IPS-18c (cell line): ENCODE results near the gene GPX8.

Experiments used
- H3K4me3 ChIP-seq: 2 replicates; pipeline ENCODE4 v1.7.0; 2013; ENCODE audit warnings: low read depth, mild to moderate bottlenecking, low read length, moderate library complexity; ENCODE audit not compliant: insufficient read depth
- H3K9me3 ChIP-seq: one replicate; pipeline ENCODE4 v1.6.1; 2013; ENCODE audit warnings: mild to moderate bottlenecking, low read length, moderate library complexity; ENCODE audit not compliant: control insufficient read depth, insufficient read depth

GPX8 gene

GRCh38 chr5:55159763-55160492, at the start of gene GPX8:
GPX8 (plus strand) TSS chr5:55160171; CDS start chr5:55160193, 22 bp downstream.
- H3K9me3 ChIP-seq, result no peaks in the 10 kb centered on the region
- peak within 1 kb of the TSS; percentile 56 for H3K4me3 ChIP-seq

GRCh38 chr5:55110217-55110616, 49.8 kb upstream of the GPX8 start:
- H3K4me3 ChIP-seq, result no peak overlapping the region
- H3K9me3 ChIP-seq, result no peaks in the 10 kb centered on the region

GRCh38 chr5:55113327-55113726, 46.6 kb upstream of the GPX8 start:
- Histone ChIP-seq H3K4me3 (no peak overlapping the region), H3K9me3 (no peaks in the 10 kb centered on the region)

- Histone ChIP-seq H3K4me3 (no peak overlapping the region), H3K9me3 (no peaks in the 10 kb centered on the region)
These were observed 45.9 kb upstream of the GPX8 start for GRCh38 chr5:55114061-55114460.

- Histone ChIP-seq H3K9me3 (no peaks in the 10 kb centered on the region), H3K4me3 (no peak overlapping the region)
These were observed 36.6 kb upstream of the GPX8 start for GRCh38 chr5:55123365-55123764.

GRCh38 chr5:55134053-55134722, 25.8 kb upstream of the GPX8 start:
- H3K4me3 ChIP-seq, result no peak overlapping the region
- H3K9me3 ChIP-seq, result no peaks in the 10 kb centered on the region

- no peak overlapping the region for H3K4me3 ChIP-seq
- H3K9me3 ChIP-seq, result no peaks in the 10 kb centered on the region
These were observed 23.4 kb upstream of the GPX8 start for GRCh38 chr5:55136521-55136920.

- H3K4me3 ChIP-seq, result no peak overlapping the region
- no peaks in the 10 kb centered on the region for H3K9me3 ChIP-seq
These were observed 18.9 kb upstream of the GPX8 start for GRCh38 chr5:55140908-55141665.

GRCh38 chr5:55141945-55142690, 17.9 kb upstream of the GPX8 start:
- H3K4me3 ChIP-seq, result no peak overlapping the region
- no peaks in the 10 kb centered on the region for H3K9me3 ChIP-seq

GRCh38 chr5:55143624-55144023, 16.3 kb upstream of the GPX8 start:
- no peak overlapping the region for H3K4me3 ChIP-seq
- no peaks in the 10 kb centered on the region for H3K9me3 ChIP-seq

- H3K9me3 ChIP-seq, result no peaks in the 10 kb centered on the region
- H3K4me3 ChIP-seq, result no peak overlapping the region
These were observed 13.9 kb upstream of the GPX8 start for GRCh38 chr5:55146080-55146479.

GRCh38 chr5:55146543-55147151, 13.3 kb upstream of the GPX8 start:
- no peak overlapping the region for H3K4me3 ChIP-seq
- no peaks in the 10 kb centered on the region for H3K9me3 ChIP-seq

GRCh38 chr5:55149308-55149795, 10.6 kb upstream of the GPX8 start:
- Histone ChIP-seq H3K4me3 (no peak overlapping the region), H3K9me3 (no peaks in the 10 kb centered on the region)

GRCh38 chr5:55151923-55152842, 7.8 kb upstream of the GPX8 start:
- H3K9me3 ChIP-seq, result no peaks in the 10 kb centered on the region
- no peak overlapping the region for H3K4me3 ChIP-seq

GRCh38 chr5:55154873-55155272, 5.1 kb upstream of the GPX8 start:
- no peak overlapping the region for H3K4me3 ChIP-seq
- no peaks in the 10 kb centered on the region for H3K9me3 ChIP-seq
